Lung (tissue), 12 donors: ENCODE measurements around the gene DPP6. TPM values are rescaled to one million over a fixed set of nuclear protein-coding genes. Genes with fewer than 3 reads are reported as not detected.

ENCODE experiments used
- ATAC-seq: fragments of 200-7000 bp; cut with Tn5 transposase; one replicate; pipeline ENCODE4 v1.9.1; 2020; ENCODE audit warnings: moderate number of reproducible peaks; ENCODE audit not compliant: insufficient read depth, low FRiP score
- DNase-seq, 3 donors: peaks; one replicate each; pipeline ENCODE4 v3.0.0-alpha.2; 2013 to 2017
- H3K27ac ChIP-seq, 2 donors: one replicate each; pipeline ENCODE4 v1.5.1; 2013; ENCODE audit warnings: mild to moderate bottlenecking in 2 of 2, moderate library complexity in 2 of 2, control low read depth in 1 of 2, inconsistent platforms in 1 of 2, low read depth in 1 of 2, low read length in 1 of 2
- H3K27me3 ChIP-seq, 3 donors: one replicate each; pipeline ENCODE4 v1.5.1; 2013; ENCODE audit warnings: low read length in 2 of 3; ENCODE audit not compliant: control insufficient read depth in 3 of 3, insufficient read depth in 3 of 3
- H3K36me3 ChIP-seq, 4 donors: one replicate each; pipeline ENCODE4 v1.5.1; 2013; ENCODE audit warnings: low read length in 4 of 4, mild to moderate bottlenecking in 1 of 4, moderate library complexity in 1 of 4; ENCODE audit not compliant: control insufficient read depth in 4 of 4, insufficient read depth in 4 of 4
- H3K4me1 ChIP-seq, 5 donors: one replicate each; pipeline ENCODE4 v1.5.1; 2013; ENCODE audit warnings: low read length in 5 of 5, mild to moderate bottlenecking in 2 of 5, moderate library complexity in 1 of 5; ENCODE audit not compliant: control insufficient read depth in 5 of 5, insufficient read depth in 5 of 5
- H3K4me3 ChIP-seq: one replicate; pipeline ENCODE4 v1.5.1; 2013; ENCODE audit warnings: mild to moderate bottlenecking, control low read depth, moderate library complexity
- H3K9ac ChIP-seq, 2 donors: one replicate each; pipeline ENCODE4 v1.5.1; 2013; ENCODE audit warnings: low read length in 2 of 2, control low read depth in 1 of 2; ENCODE audit not compliant: insufficient read depth in 1 of 2
- H3K9me3 ChIP-seq, 4 donors: one replicate each; pipeline ENCODE4 v1.5.1; 2013; ENCODE audit warnings: low read length in 3 of 4, mild to moderate bottlenecking in 1 of 4, moderate library complexity in 1 of 4; ENCODE audit not compliant: control insufficient read depth in 4 of 4, insufficient read depth in 3 of 4
- WGBS, 2 donors: extraction: QIAGEN DNeasy Blood & Tissue Kit; methylation state at CpG; one replicate each; pipeline ENCODE4 v1.1.7; 2013; 5-methylcytosine and 5-hydroxymethylcytosine counted together
- polyA plus RNA-seq, 2 donors: library from polyadenylated mRNA; stranded (reverse); fragments of 200-250 nt; gene quantifications; one replicate each; pipeline ENCODE4 v1.2.1, GENCODE V29; 2013
- total RNA-seq, 2 donors: library from RNA; depleted of rRNA in 1 of 2; stranded (reverse); fragments of >200 nt in 1 of 2; gene quantifications; one replicate each; pipeline ENCODE4 v1.2.1, GENCODE V29; 2014 to 2021
- TF ChIP-seq, protein P1 (sequence below): IDR thresholded peaks from 2 replicates; pipeline ENCODE4 v1.5.1; 2012; ENCODE audit warnings: mild to moderate bottlenecking; ENCODE audit errors: control extremely low read depth, extremely low read depth
- donor health status: control.
- donor health status: control.
- donor health status: Bipolar disorder and iron deficiency.
- donor health status: healthy.
- donor health status: DM: yes; HTN: yes; CAD: no.

DPP6 gene
- total and polyA plus RNA-seq, 4 donors: 0.08 to 1.3 (median 0.75) TPM

DNA sequence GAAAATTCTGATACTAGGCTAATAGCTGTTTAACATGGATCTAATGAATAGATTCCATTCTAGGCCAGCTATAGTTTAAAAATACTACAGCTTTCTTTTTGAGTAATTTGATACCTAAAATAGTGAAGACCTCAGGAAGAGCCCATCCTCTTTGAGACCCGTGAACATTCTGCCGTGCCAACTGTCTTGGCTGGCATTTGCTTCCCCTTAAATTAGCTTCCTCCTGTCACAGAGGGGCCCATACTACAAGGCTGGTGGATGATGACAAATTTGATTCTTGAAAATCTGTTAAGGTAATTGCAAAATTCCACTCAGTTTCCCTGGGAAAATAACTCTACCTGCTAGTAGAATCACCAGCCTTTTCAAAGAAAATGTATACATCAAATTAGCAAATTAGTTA is 385.0 kb downstream of the DPP6 start:
- no peaks in the 10 kb centered on the region for H3K36me3 ChIP-seq
- DNase-seq (no peak), ATAC-seq (no peak)
- H3K4me3 ChIP-seq: no peak overlapping the region
- 83 to 85% methylated on average over 2 of the region's 2 CpGs for WGBS, 2 donors
- H3K27ac ChIP-seq: no peak overlapping the region
- TF ChIP-seq, protein P1, sequence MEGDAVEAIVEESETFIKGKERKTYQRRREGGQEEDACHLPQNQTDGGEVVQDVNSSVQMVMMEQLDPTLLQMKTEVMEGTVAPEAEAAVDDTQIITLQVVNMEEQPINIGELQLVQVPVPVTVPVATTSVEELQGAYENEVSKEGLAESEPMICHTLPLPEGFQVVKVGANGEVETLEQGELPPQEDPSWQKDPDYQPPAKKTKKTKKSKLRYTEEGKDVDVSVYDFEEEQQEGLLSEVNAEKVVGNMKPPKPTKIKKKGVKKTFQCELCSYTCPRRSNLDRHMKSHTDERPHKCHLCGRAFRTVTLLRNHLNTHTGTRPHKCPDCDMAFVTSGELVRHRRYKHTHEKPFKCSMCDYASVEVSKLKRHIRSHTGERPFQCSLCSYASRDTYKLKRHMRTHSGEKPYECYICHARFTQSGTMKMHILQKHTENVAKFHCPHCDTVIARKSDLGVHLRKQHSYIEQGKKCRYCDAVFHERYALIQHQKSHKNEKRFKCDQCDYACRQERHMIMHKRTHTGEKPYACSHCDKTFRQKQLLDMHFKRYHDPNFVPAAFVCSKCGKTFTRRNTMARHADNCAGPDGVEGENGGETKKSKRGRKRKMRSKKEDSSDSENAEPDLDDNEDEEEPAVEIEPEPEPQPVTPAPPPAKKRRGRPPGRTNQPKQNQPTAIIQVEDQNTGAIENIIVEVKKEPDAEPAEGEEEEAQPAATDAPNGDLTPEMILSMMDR: no peak
- H3K9me3 ChIP-seq: no peaks in the 10 kb centered on the region
- H3K27me3 ChIP-seq: no peaks in the 10 kb centered on the region
- no peak overlapping the region for H3K9ac ChIP-seq
- no peaks in the 10 kb centered on the region for H3K4me1 ChIP-seq

DNA sequence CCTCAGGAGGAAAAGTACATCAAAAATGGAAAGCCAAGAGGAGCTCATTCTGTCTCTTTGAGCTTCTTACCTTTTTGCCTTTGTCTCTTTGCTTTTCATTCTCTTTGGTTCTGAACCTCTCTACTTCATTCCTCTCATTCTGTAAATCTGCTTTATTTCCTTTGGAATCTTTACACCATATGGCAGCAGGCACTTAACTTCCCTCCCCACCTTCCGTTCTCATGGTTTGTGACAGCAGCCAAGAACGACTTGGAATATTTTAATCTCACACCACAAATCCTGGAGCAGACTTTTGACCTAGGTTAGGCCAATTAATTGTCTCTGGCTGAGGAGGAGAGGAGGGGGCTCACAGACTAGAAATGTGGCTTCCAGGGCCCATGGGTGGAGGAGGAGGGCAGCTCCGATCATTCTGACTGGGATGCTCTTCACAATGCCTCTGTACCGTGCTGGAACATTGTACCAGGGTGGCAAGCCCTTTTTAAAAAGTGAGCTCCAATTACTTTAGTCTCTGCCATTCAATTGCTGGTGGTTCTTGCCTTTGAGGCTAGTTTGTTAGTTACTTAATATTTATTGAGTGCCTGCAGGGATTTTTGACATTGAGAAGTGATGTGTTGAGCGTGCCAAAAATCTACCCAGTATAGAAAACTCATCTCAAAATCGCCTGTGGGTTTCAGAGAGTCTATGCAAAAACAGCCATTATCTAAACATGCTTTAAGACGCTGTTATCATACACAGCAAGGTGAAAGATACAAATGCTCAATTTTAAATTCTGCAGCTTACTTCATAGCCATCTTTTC is 386.6 kb downstream of the DPP6 start:
- H3K9ac ChIP-seq: no peak overlapping the region
- no peaks in the 10 kb centered on the region for H3K36me3 ChIP-seq
- ATAC-seq (no peak), DNase-seq (no peak)
- TF ChIP-seq, protein P1: no peak
- H3K4me1 ChIP-seq: no peaks in the 10 kb centered on the region
- peaks cover 0 to 4% (median 0%) of the 10 kb centered on the region in 4 donors for H3K9me3 ChIP-seq
- H3K4me3 ChIP-seq: no peak overlapping the region
- H3K27ac ChIP-seq: no peak overlapping the region
- H3K27me3 ChIP-seq: no peaks in the 10 kb centered on the region
- 53 to 69% methylated on average over 7 of the region's 7 CpGs for WGBS, 2 donors

DNA sequence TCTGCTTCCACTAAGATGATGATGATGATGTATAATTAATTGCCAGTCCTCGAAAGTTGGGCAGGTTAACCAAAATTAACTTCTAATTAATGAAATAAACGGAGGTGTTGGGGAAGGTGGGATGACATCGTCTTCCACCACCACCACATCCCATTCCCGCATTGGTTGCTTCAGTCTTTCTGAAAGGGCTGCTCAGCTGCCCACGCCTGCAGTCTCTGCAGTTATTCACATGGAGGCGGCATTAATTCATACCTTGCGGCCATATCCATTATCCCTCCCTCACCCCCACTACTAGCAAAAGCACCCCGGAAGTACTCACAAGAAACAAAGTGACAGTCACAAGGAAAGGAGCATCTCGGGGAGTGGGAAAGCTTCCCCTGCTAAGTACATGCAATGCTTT is 387.9 kb downstream of the DPP6 start:
- Histone ChIP-seq H3K36me3 (no peaks in the 10 kb centered on the region), H3K27ac (no peak overlapping the region), H3K4me3 (no peak overlapping the region), H3K27me3 (no peaks in the 10 kb centered on the region), H3K4me1 (no peaks in the 10 kb centered on the region), H3K9me3 (peaks cover 0 to 4% (median 0%) of the 10 kb centered on the region in 4 donors), H3K9ac (no peak overlapping the region)
- 88 to 92% methylated on average over 9 of the region's 9 CpGs for WGBS, 2 donors
- ATAC-seq (no peak), DNase-seq (no peak)
- TF ChIP-seq, protein P1: no peak
